ENCODE data around the gene CDSN. TPM values are rescaled to one million over a fixed set of nuclear protein-coding genes. Genes with fewer than 3 reads are reported as not detected.

The CDSN gene
- total RNA-seq, 4 donors from 2014 or later = 0.34 TPM; not detected in 3

- H3K36me3 ChIP-seq = peaks cover 0 to 8% of the 10 kb centered on the region in 2 donors
- peak in 1 of 2 donors; percentile 34 for DNase-seq
- peaks cover 7 to 13% of the 10 kb centered on the region in 2 donors for H3K4me1 ChIP-seq
- no peaks in the 10 kb centered on the region for H3K27me3 ChIP-seq
- H3K4me3 ChIP-seq (replicated peaks in 1 of 3) = no peak overlapping the region
- WGBS, 2 donors = 71 to 72% methylated on average over 7 of the region's 7 CpGs
- no peak overlapping the region for H3K27ac ChIP-seq
- H3K9me3 ChIP-seq = no peaks in the 10 kb centered on the region
- intact Hi-C loops (cut with DNase I) = no loop called here
- TF ChIP-seq POLR2A (IDR thresholded peaks at IDR 0.05) = no peak
- TF ChIP-seq, protein P1, sequence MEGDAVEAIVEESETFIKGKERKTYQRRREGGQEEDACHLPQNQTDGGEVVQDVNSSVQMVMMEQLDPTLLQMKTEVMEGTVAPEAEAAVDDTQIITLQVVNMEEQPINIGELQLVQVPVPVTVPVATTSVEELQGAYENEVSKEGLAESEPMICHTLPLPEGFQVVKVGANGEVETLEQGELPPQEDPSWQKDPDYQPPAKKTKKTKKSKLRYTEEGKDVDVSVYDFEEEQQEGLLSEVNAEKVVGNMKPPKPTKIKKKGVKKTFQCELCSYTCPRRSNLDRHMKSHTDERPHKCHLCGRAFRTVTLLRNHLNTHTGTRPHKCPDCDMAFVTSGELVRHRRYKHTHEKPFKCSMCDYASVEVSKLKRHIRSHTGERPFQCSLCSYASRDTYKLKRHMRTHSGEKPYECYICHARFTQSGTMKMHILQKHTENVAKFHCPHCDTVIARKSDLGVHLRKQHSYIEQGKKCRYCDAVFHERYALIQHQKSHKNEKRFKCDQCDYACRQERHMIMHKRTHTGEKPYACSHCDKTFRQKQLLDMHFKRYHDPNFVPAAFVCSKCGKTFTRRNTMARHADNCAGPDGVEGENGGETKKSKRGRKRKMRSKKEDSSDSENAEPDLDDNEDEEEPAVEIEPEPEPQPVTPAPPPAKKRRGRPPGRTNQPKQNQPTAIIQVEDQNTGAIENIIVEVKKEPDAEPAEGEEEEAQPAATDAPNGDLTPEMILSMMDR (IDR thresholded peaks at IDR 0.05) = no peak
These were observed 32.5 kb upstream of the CDSN start for GRCh38 chr6:31152781-31153180.

GRCh38 chr6:31149827-31150447, 29.7 kb upstream of the CDSN start:
- intact Hi-C loops (cut with DNase I) = no loop called here
- WGBS, 2 donors = 91 to 95% methylated on average over 5 to 6 of the region's 6 CpGs
- Histone ChIP-seq H3K27me3 (no peaks in the 10 kb centered on the region), H3K9me3 (no peaks in the 10 kb centered on the region), H3K27ac (no peak overlapping the region), H3K4me1 (no peaks in the 10 kb centered on the region), H3K4me3 (replicated peaks in 1 of 3) (no peak overlapping the region), H3K36me3 (peaks cover 0 to 4% of the 10 kb centered on the region in 2 donors)
- no peak for TF ChIP-seq POLR2A (IDR thresholded peaks at IDR 0.05)
- TF ChIP-seq, protein P1 (IDR thresholded peaks at IDR 0.05) = no peak
- DNase-seq = no peak

- no peak for TF ChIP-seq POLR2A (IDR thresholded peaks at IDR 0.05)
- TF ChIP-seq, protein P1 (IDR thresholded peaks at IDR 0.05) = no peak
- 95 to 97% methylated on average over 10 of the region's 10 CpGs for WGBS, 2 donors
- intact Hi-C loops (cut with DNase I) = no loop called here
- H3K27me3 ChIP-seq = no peaks in the 10 kb centered on the region
- no peaks in the 10 kb centered on the region for H3K4me1 ChIP-seq
- H3K9me3 ChIP-seq = no peaks in the 10 kb centered on the region
- peaks cover 4 to 7% of the 10 kb centered on the region in 2 donors for H3K36me3 ChIP-seq
- no peak overlapping the region for H3K27ac ChIP-seq
- DNase-seq = no peak
- no peak overlapping the region for H3K4me3 ChIP-seq (replicated peaks in 1 of 3)
These were observed 25.1 kb upstream of the CDSN start for GRCh38 chr6:31145386-31145785.

GRCh38 chr6:31144970-31145340, 24.7 kb upstream of the CDSN start:
- DNase-seq = no peak
- intact Hi-C loops (cut with DNase I) = no loop called here
- WGBS, 2 donors = 67 to 93% methylated on average over 3 to 11 of the region's 11 CpGs
- no peak for TF ChIP-seq POLR2A (IDR thresholded peaks at IDR 0.05)
- TF ChIP-seq, protein P1 (IDR thresholded peaks at IDR 0.05) = no peak
- Histone ChIP-seq H3K4me3 (replicated peaks in 1 of 3) (no peak overlapping the region), H3K27me3 (no peaks in the 10 kb centered on the region), H3K27ac (no peak overlapping the region), H3K36me3 (peaks cover 4 to 7% of the 10 kb centered on the region in 2 donors), H3K9me3 (no peaks in the 10 kb centered on the region), H3K4me1 (no peaks in the 10 kb centered on the region)

DNA sequence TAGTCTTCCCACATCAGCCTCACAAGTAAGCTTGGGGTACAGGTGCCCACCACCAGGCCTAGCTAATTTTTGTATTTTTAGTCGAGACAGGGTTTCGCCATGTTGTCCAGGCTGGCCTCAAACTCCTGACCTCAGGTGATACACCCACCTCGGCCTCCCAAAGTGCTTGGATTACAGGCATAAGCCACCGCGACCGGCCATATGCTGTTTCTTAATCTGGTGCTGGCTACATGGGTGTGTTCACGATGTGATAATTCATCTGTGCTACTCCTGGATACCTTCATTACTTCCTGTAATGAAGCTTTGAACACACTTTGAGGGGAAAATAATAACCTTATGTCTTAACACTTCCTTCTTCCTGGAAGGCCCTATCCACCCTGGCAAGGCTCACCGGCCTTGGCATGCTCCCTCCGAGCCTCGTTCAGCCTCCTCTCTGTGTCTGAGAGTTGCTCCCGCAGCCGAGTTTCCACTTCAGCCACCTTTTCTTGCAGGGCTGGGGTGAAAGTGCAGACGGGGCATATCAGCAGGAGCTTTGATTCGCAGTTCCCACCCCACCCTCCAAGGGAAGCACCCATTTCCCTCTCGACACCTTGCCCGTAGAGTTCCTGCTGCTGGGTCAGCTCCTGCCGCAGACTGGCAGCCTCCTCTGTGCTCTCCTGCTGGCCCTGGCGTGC, 24.2 kb upstream of the CDSN start:
- H3K9me3 ChIP-seq = no peaks in the 10 kb centered on the region
- H3K4me1 ChIP-seq = no peaks in the 10 kb centered on the region
- intact Hi-C loops (cut with DNase I) = no loop called here
- H3K4me3 ChIP-seq (replicated peaks in 1 of 3) = no peak overlapping the region
- no peaks in the 10 kb centered on the region for H3K27me3 ChIP-seq
- 90 to 92% methylated on average over 18 of the region's 18 CpGs for WGBS, 2 donors
- peaks cover under 1 to 7% of the 10 kb centered on the region in 2 donors for H3K36me3 ChIP-seq
- no peak overlapping the region for H3K27ac ChIP-seq
- DNase-seq = no peak
- TF ChIP-seq POLR2A (IDR thresholded peaks at IDR 0.05) = no peak
- TF ChIP-seq, protein P1 (IDR thresholded peaks at IDR 0.05) = no peak

Data from thyroid gland (tissue), 4 donors.